ENCODE measurements around the gene ZNF606. TPM values are rescaled to one million over a fixed set of nuclear protein-coding genes. Genes with fewer than 3 reads are reported as not detected.
"Not testable (repeated sequence)": the region's sequence is repeated elsewhere in the genome, so short reads cannot be mapped to it uniquely, and the experiment has no call there.

The ZNF606 gene
- total RNA-seq, 2 donors from 2014 or later: 25.8 to 34.7 TPM

- WGBS, 2 experiments (ENCODE audit: insufficient coverage in 1 of 2, insufficient read length in 1 of 2): 91 to 93% methylated on average over 8 to 21 of the region's 21 CpGs
- no peaks in the 10 kb centered on the region for H3K4me1 ChIP-seq (ENCODE audit: control insufficient read depth, insufficient read depth, low read length)
- no peak overlapping the region for H3K9ac ChIP-seq (ENCODE audit: extremely low read depth, low read length, poor library complexity, severe bottlenecking)
- no peak overlapping the region for H3K4me3 ChIP-seq (ENCODE audit: low read length)
- H3K27me3 ChIP-seq (ENCODE audit: control insufficient read depth, insufficient read depth, low read length, poor library complexity, severe bottlenecking): no peaks in the 10 kb centered on the region
- Mint-ChIP-seq H3K9me3 (peaks cover 89% of the 10 kb centered on the region), H3K36me3 (ENCODE audit: low read depth) (peaks cover 73% of the 10 kb centered on the region), H3K27ac (no peak overlapping the region), H3K4me3 (no peak overlapping the region), H3K27me3 (ENCODE audit: insufficient read depth) (no peaks in the 10 kb centered on the region), H3K4me1 (peaks cover 11% of the 10 kb centered on the region)
- H3K9me3 ChIP-seq (ENCODE audit: control insufficient read depth, low read length): peaks cover 74% of the 10 kb centered on the region
- peaks cover 33% of the 10 kb centered on the region for H3K36me3 ChIP-seq (ENCODE audit: control insufficient read depth, insufficient read depth, low read length)
- no peak for DNase-seq
- H3K27ac ChIP-seq (ENCODE audit: low read depth, low read length): no peak overlapping the region
- no peak for TF ChIP-seq CTCF (conservative IDR thresholded peaks at IDR 0.05)
These were observed 6.7 kb upstream of the ZNF606 start for GRCh38 chr19:58009301-58009665.

- WGBS, 2 experiments (ENCODE audit: insufficient coverage in 1 of 2, insufficient read length in 1 of 2): 91 to 94% methylated on average over 9 to 10 of the region's 10 CpGs
- DNase-seq; H3K27me3 Mint-ChIP-seq (ENCODE audit: insufficient read depth); H3K4me3 Mint-ChIP-seq; H3K4me1 ChIP-seq (ENCODE audit: control insufficient read depth, insufficient read depth, low read length); H3K9ac ChIP-seq (ENCODE audit: extremely low read depth, low read length, poor library complexity, severe bottlenecking); H3K4me1 Mint-ChIP-seq; H3K27me3 ChIP-seq (ENCODE audit: control insufficient read depth, insufficient read depth, low read length, poor library complexity, severe bottlenecking); H3K27ac ChIP-seq (ENCODE audit: low read depth, low read length); H3K4me3 ChIP-seq (ENCODE audit: low read length); H3K27ac Mint-ChIP-seq: not testable (repeated sequence)
- Histone ChIP-seq H3K36me3 (ENCODE audit: control insufficient read depth, insufficient read depth, low read length) (peaks cover 37% of the 10 kb centered on the region), H3K9me3 (ENCODE audit: control insufficient read depth, low read length) (peaks cover 78% of the 10 kb centered on the region)
- Mint-ChIP-seq H3K36me3 (ENCODE audit: low read depth) (peaks cover 77% of the 10 kb centered on the region), H3K9me3 (peaks cover 93% of the 10 kb centered on the region)
These were observed 6.3 kb upstream of the ZNF606 start for GRCh38 chr19:58008877-58009276.

GRCh38 chr19:58007285-58007684, 4.7 kb upstream of the ZNF606 start:
- Mint-ChIP-seq H3K4me3 (no peak overlapping the region), H3K4me1 (no peaks in the 10 kb centered on the region), H3K9me3 (peaks cover 89% of the 10 kb centered on the region), H3K36me3 (ENCODE audit: low read depth) (peaks cover 79% of the 10 kb centered on the region), H3K27ac (no peak overlapping the region), H3K27me3 (ENCODE audit: insufficient read depth) (no peaks in the 10 kb centered on the region)
- H3K4me1 ChIP-seq (ENCODE audit: control insufficient read depth, insufficient read depth, low read length): no peaks in the 10 kb centered on the region
- no peak for DNase-seq
- H3K36me3 ChIP-seq (ENCODE audit: control insufficient read depth, insufficient read depth, low read length): peaks cover 40% of the 10 kb centered on the region
- 88 to 100% methylated on average over 1 of the region's 1 CpG for WGBS, 2 experiments (ENCODE audit: insufficient coverage in 1 of 2, insufficient read length in 1 of 2)
- H3K4me3 ChIP-seq (ENCODE audit: low read length): no peak overlapping the region
- peak; percentile 65 for TF ChIP-seq CTCF (conservative IDR thresholded peaks at IDR 0.05)
- H3K9ac ChIP-seq (ENCODE audit: extremely low read depth, low read length, poor library complexity, severe bottlenecking): no peak overlapping the region
- H3K27ac ChIP-seq (ENCODE audit: low read depth, low read length): no peak overlapping the region
- peaks cover 77% of the 10 kb centered on the region for H3K9me3 ChIP-seq (ENCODE audit: control insufficient read depth, low read length)
- H3K27me3 ChIP-seq (ENCODE audit: control insufficient read depth, insufficient read depth, low read length, poor library complexity, severe bottlenecking): no peaks in the 10 kb centered on the region

GRCh38 chr19:58003174-58003828, 681 bp upstream of the ZNF606 start:
- Mint-ChIP-seq H3K27ac (peak overlapping the region; percentile 92), H3K36me3 (ENCODE audit: low read depth) (peaks cover 83% of the 10 kb centered on the region), H3K4me1 (peaks cover 7% of the 10 kb centered on the region), H3K4me3 (peak overlapping the region; percentile 90), H3K27me3 (ENCODE audit: insufficient read depth) (no peaks in the 10 kb centered on the region), H3K9me3 (peaks cover 54% of the 10 kb centered on the region)
- H3K4me1 ChIP-seq (ENCODE audit: control insufficient read depth, insufficient read depth, low read length): no peaks in the 10 kb centered on the region
- peaks cover 73% of the 10 kb centered on the region for H3K36me3 ChIP-seq (ENCODE audit: control insufficient read depth, insufficient read depth, low read length)
- no peaks in the 10 kb centered on the region for H3K27me3 ChIP-seq (ENCODE audit: control insufficient read depth, insufficient read depth, low read length, poor library complexity, severe bottlenecking)
- H3K4me3 ChIP-seq (ENCODE audit: low read length): peak overlapping the region; percentile 99
- 81 to 83% methylated on average over 25 to 31 of the region's 31 CpGs for WGBS, 2 experiments (ENCODE audit: insufficient coverage in 1 of 2, insufficient read length in 1 of 2)
- DNase-seq: no peak
- H3K9ac ChIP-seq (ENCODE audit: extremely low read depth, low read length, poor library complexity, severe bottlenecking): peak overlapping the region; percentile 93
- H3K9me3 ChIP-seq (ENCODE audit: control insufficient read depth, low read length): peaks cover 89% of the 10 kb centered on the region
- TF ChIP-seq CTCF (conservative IDR thresholded peaks at IDR 0.05): no peak
- H3K27ac ChIP-seq (ENCODE audit: low read depth, low read length): no peak overlapping the region
